Stimulated activated naive CD8-positive, alpha-beta T cell treated with anti-CD3 and anti-CD28 coated beads, Interleukin-15, amount 100 ng/mL, for 72 hours (primary cell): ENCODE measurements around the gene ACAA2.
A peak's percentile ranks its signal among the peaks of the same experiment; 100 is the strongest.
"Not testable (repeated sequence)": the region's sequence is repeated elsewhere in the genome, so short reads cannot be mapped to it uniquely, and the experiment has no call there.

ENCODE experiments used
- ATAC-seq: fragments of 150-1000 bp; cut with Tn5 transposase; 2 replicates; pipeline ENCODE4 v1.10.0; 2021; ENCODE audit warnings: mild to moderate bottlenecking, moderate library complexity
- DNase-seq, 2 donors: peaks; one replicate each; pipeline ENCODE4 v3.0.0; 2021 to 2022
- H3K27ac Mint-ChIP-seq, 2 donors: one replicate each; pipeline ENCODE4 v1.8.0; 2022; ENCODE audit warnings: mild to moderate bottlenecking in 2 of 2, mixed read lengths in 2 of 2, moderate library complexity in 2 of 2
- H3K27me3 Mint-ChIP-seq: one replicate; pipeline ENCODE4 v1.8.0; 2022; ENCODE audit warnings: mixed read lengths
- H3K4me1 Mint-ChIP-seq: one replicate; pipeline ENCODE4 v1.8.0; 2022; ENCODE audit warnings: mild to moderate bottlenecking, mixed read lengths
- H3K4me3 Mint-ChIP-seq, 2 donors: one replicate each; pipeline ENCODE4 v1.8.0; 2022; ENCODE audit warnings: mild to moderate bottlenecking in 2 of 2, mixed read lengths in 2 of 2, moderate library complexity in 1 of 2
- H3K9me3 Mint-ChIP-seq, 2 donors: one replicate each; pipeline ENCODE4 v1.8.0; 2022; ENCODE audit warnings: mixed read lengths in 2 of 2

The ACAA2 gene

GRCh38 chr18:49837316-49837835 lies 24.0 kb upstream of the ACAA2 start:
- not testable (repeated sequence) for H3K27me3 Mint-ChIP-seq, DNase-seq, ATAC-seq, H3K4me3 Mint-ChIP-seq, H3K27ac Mint-ChIP-seq, H3K4me1 Mint-ChIP-seq, H3K9me3 Mint-ChIP-seq

- H3K27ac Mint-ChIP-seq = no peak overlapping the region
- DNase-seq = no peak
- no peaks in the 10 kb centered on the region for H3K27me3 Mint-ChIP-seq
- ATAC-seq = no peak
- H3K4me3 Mint-ChIP-seq = no peak overlapping the region
- no peaks in the 10 kb centered on the region for H3K4me1 Mint-ChIP-seq
- H3K9me3 Mint-ChIP-seq = peaks cover 0 to 9% of the 10 kb centered on the region in 2 donors
Measured at GRCh38 chr18:49835405-49835804, 22.1 kb upstream of the ACAA2 start.

GRCh38 chr18:49834258-49834657 lies 20.9 kb upstream of the ACAA2 start:
- no peak overlapping the region for H3K27ac Mint-ChIP-seq
- DNase-seq (no peak), ATAC-seq (no peak)
- H3K9me3 Mint-ChIP-seq = peaks cover 3 to 9% of the 10 kb centered on the region in 2 donors
- no peaks in the 10 kb centered on the region for H3K27me3 Mint-ChIP-seq
- no peaks in the 10 kb centered on the region for H3K4me1 Mint-ChIP-seq
- no peak overlapping the region for H3K4me3 Mint-ChIP-seq

- H3K27me3 Mint-ChIP-seq = no peaks in the 10 kb centered on the region
- H3K9me3 Mint-ChIP-seq = peaks cover 6 to 9% of the 10 kb centered on the region in 2 donors
- H3K4me3 Mint-ChIP-seq = no peak overlapping the region
- no peak overlapping the region for H3K27ac Mint-ChIP-seq
- DNase-seq = no peak
- ATAC-seq = no peak
- H3K4me1 Mint-ChIP-seq = no peaks in the 10 kb centered on the region
Measured at GRCh38 chr18:49833814-49834213, 20.5 kb upstream of the ACAA2 start.

- Mint-ChIP-seq H3K27ac (no peak overlapping the region), H3K4me1 (no peaks in the 10 kb centered on the region), H3K4me3 (no peak overlapping the region), H3K27me3 (no peaks in the 10 kb centered on the region), H3K9me3 (peaks cover 17 to 22% of the 10 kb centered on the region in 2 donors)
- DNase-seq (no peak), ATAC-seq (no peak)
Measured at GRCh38 chr18:49832221-49832647, 18.9 kb upstream of the ACAA2 start.

- no peak overlapping the region for H3K4me3 Mint-ChIP-seq
- no peak overlapping the region for H3K27ac Mint-ChIP-seq
- DNase-seq (no peak), ATAC-seq (no peak)
- peaks cover 1% of the 10 kb centered on the region for H3K4me1 Mint-ChIP-seq
- H3K27me3 Mint-ChIP-seq = no peaks in the 10 kb centered on the region
- peaks cover 27 to 29% of the 10 kb centered on the region in 2 donors for H3K9me3 Mint-ChIP-seq
Measured at GRCh38 chr18:49827996-49828395, 14.7 kb upstream of the ACAA2 start.

GRCh38 chr18:49819823-49820671 lies 6.7 kb upstream of the ACAA2 start:
- H3K9me3 Mint-ChIP-seq = no peaks in the 10 kb centered on the region
- H3K27me3 Mint-ChIP-seq = no peaks in the 10 kb centered on the region
- H3K27ac Mint-ChIP-seq = peak overlapping the region; percentile 83 to 91
- DNase-seq (peak; percentile 46 to 48), ATAC-seq (peak; percentile 86)
- H3K4me1 Mint-ChIP-seq = peaks cover 62% of the 10 kb centered on the region
- peak overlapping the region; percentile 75 to 76 for H3K4me3 Mint-ChIP-seq

GRCh38 chr18:49819071-49819662 lies 5.8 kb upstream of the ACAA2 start:
- no peaks in the 10 kb centered on the region for H3K9me3 Mint-ChIP-seq
- H3K27ac Mint-ChIP-seq = peak overlapping the region; percentile 83 to 91
- H3K27me3 Mint-ChIP-seq = no peaks in the 10 kb centered on the region
- H3K4me1 Mint-ChIP-seq = peaks cover 62% of the 10 kb centered on the region
- DNase-seq (no peak), ATAC-seq (peak; percentile 19)
- H3K4me3 Mint-ChIP-seq = peak overlapping the region; percentile 75 to 76

GRCh38 chr18:49817947-49818346 lies 4.6 kb upstream of the ACAA2 start:
- H3K4me1 Mint-ChIP-seq = peaks cover 60% of the 10 kb centered on the region
- no peak overlapping the region for H3K27ac Mint-ChIP-seq
- no peaks in the 10 kb centered on the region for H3K27me3 Mint-ChIP-seq
- H3K9me3 Mint-ChIP-seq = no peaks in the 10 kb centered on the region
- H3K4me3 Mint-ChIP-seq = peak overlapping the region in 1 of 2 donors; percentile 76
- DNase-seq = no peak
- ATAC-seq = no peak

- ATAC-seq = no peak
- Mint-ChIP-seq H3K27me3 (no peaks in the 10 kb centered on the region), H3K4me3 (peak overlapping the region in 1 of 2 donors; percentile 62), H3K4me1 (peaks cover 57% of the 10 kb centered on the region), H3K27ac (no peak overlapping the region), H3K9me3 (no peaks in the 10 kb centered on the region)
- DNase-seq = no peak
Measured at GRCh38 chr18:49815927-49816326, 2.6 kb upstream of the ACAA2 start.

GRCh38 chr18:49814147-49814499 lies 790 bp upstream of the ACAA2 start:
- Mint-ChIP-seq H3K4me1 (peaks cover 40% of the 10 kb centered on the region), H3K9me3 (peaks cover 6% of the 10 kb centered on the region in 2 donors), H3K4me3 (peak overlapping the region; percentile 90 to 91), H3K27me3 (no peaks in the 10 kb centered on the region), H3K27ac (peak overlapping the region; percentile 97 to 99)
- DNase-seq = peak; percentile 75 to 81
- ATAC-seq = peak; percentile 77

GRCh38 chr18:49813069-49813318 lies 339 bp downstream of the ACAA2 start:
- no peaks in the 10 kb centered on the region for H3K27me3 Mint-ChIP-seq
- peak; percentile 6 for ATAC-seq
- H3K4me3 Mint-ChIP-seq = peak overlapping the region; percentile 90 to 91
- H3K9me3 Mint-ChIP-seq = peaks cover 12 to 14% of the 10 kb centered on the region in 2 donors
- no peak for DNase-seq
- H3K4me1 Mint-ChIP-seq = peaks cover 29% of the 10 kb centered on the region
- H3K27ac Mint-ChIP-seq = peak overlapping the region; percentile 97 to 99

- Mint-ChIP-seq H3K4me3 (peak overlapping the region; percentile 90 to 91), H3K27ac (peak overlapping the region; percentile 97 to 99), H3K27me3 (no peaks in the 10 kb centered on the region), H3K9me3 (peaks cover 12 to 14% of the 10 kb centered on the region in 2 donors), H3K4me1 (peaks cover 24% of the 10 kb centered on the region)
- no peak for ATAC-seq
- DNase-seq = no peak
Measured at GRCh38 chr18:49812286-49813068, 856 bp downstream of the ACAA2 start.

GRCh38 chr18:49811151-49811938 lies 2.0 kb downstream of the ACAA2 start:
- peak overlapping the region in 1 of 2 donors; percentile 16 for H3K4me3 Mint-ChIP-seq
- peaks cover 24% of the 10 kb centered on the region for H3K4me1 Mint-ChIP-seq
- H3K27me3 Mint-ChIP-seq = no peaks in the 10 kb centered on the region
- H3K27ac Mint-ChIP-seq = no peak overlapping the region
- DNase-seq = no peak
- H3K9me3 Mint-ChIP-seq = peaks cover 12 to 14% of the 10 kb centered on the region in 2 donors
- no peak for ATAC-seq
